NCI-H146 treated with DMSO at 0.1 percent for 48 hours (cell line): Measurements from ENCODE around the gene MSANTD2.
A peak's percentile ranks its signal among the peaks of the same experiment; 100 is the strongest.

ENCODE experiments used
- DNase-seq: peaks from one replicate; lab custom pipeline; 2025; ENCODE audit not compliant: unreplicated experiment; lab: John Stamatoyannopoulos, UW

MSANTD2 gene

DNA sequence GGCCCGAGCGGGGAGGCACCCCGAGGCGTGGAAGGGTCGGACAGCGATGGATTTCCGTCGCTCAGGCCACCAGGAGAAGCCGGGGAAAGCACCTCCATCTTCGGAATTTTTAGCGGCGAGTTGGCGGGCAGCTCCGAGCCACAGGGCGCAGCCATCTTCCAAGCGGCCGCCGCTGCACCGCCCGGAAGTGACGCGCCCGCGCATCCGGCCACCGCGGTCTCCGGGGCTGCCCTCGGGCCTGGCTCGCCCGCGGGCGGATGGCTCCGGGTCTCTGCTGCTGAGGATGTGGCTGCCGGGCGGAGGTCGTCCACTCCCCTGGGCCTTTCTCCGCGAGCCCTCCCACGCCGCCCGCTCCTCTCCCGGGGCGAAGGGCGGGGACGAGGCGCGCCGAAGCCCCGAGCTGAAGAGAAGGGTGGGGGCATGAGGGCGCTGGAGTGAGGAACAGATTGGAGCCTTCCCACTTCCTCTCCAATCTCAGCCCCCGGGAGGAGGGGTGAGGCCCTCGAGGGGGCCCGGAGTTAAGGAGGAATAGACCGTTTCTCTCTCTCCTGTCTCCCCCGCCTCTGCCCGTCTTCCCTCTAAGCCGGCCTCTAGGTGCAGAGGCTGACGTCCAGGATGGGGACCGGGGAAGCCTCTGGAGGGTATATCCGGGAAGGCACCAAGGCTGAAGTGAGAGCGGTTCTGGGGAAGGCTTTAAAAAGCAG lies at the start of gene MSANTD2:
Gene MSANTD2, minus strand, starts transcription at position 181 of the 704 bp plus-strand sequence. Its CDS starts 26 bp downstream, at position 155.
- peak; percentile 56 for DNase-seq

DNA sequence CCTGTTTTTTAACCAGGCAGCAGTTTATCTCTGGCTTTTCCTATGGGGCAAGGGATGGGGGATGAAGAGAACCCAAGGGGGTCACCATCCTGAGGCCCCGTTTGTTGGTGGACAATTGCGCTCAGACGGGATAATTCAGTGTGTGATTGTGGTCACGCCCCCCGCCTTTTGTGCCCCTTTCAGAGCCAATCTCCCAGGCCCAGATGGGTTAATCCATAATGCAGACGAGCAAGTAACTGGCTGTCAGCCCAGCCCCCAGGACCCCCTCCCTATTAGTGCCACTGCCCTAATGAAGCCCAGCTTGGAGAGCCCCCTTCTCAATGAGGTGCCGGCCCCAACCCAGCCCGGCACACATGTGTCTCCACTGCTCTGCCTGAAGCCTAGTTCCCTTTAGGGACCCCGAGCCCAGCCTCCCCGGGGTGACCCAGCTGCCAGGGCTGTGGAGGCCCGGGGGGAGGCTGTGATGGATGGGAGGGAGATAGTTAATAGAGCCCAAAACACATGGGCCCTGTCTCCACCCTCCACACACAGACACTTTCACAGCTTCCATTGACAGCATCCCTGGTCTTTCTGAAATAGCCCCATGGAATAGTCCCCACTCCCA lies 46.0 kb upstream of the MSANTD2 start:
- no peak for DNase-seq

- no peak for DNase-seq
Measured at GRCh38 chr11:124844664-124845079, 44.5 kb upstream of the MSANTD2 start.

DNA sequence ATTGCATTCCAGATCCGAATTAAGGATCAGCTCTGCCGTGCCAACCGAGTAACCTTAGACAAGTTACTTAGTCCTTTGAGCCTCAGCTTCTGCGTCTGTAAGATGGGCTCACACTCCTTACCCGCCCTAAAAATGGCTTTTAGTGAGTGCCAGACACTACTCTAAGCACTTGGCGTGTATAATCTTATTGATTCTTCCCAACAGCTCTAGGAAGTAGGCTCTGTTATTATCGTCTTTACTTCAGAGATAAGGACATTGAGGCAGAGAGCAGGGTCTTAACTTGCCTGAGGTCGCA lies 43.4 kb upstream of the MSANTD2 start:
- DNase-seq: no peak

- no peak for DNase-seq
Measured at GRCh38 chr11:124842305-124842704, 42.1 kb upstream of the MSANTD2 start.

GRCh38 chr11:124841840-124842239 lies 41.6 kb upstream of the MSANTD2 start:
- DNase-seq: no peak

DNA sequence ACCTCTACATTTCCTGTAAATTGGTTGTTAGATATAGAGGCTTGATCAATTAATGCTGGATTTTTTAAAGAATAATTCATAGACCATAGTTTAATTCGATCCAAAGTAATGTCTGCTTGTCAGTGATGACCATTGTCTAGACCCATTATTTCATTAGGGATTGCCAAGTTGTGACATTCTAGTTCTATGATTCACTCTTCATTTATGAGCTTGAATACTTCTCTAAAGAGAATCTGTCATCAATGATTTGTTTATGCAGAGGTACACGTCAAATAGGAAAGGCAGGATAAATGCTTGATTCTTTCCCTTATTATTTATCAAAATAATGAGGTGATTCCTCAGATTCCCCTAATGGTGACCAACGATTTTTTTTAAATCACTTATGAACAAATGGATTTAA lies 41.0 kb upstream of the MSANTD2 start:
- no peak for DNase-seq

DNA sequence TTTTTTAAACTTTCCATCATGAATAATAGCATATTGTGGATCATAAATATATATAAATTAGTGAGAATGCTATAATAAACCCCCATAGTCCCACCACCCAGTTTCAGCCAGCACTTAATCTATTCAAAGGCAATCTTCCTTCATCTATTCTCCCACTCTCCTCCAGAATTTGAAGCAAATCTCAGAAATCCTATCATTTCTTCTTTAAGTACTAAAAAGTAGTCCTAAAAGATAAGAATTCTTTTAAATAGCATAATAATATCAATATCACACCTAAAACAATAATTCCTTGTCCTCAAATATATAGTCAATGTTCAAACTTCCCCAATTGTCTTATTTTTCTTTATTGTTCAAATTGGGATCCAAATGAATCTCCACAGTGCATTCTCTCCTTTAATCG lies 40.5 kb upstream of the MSANTD2 start:
- no peak for DNase-seq

DNA sequence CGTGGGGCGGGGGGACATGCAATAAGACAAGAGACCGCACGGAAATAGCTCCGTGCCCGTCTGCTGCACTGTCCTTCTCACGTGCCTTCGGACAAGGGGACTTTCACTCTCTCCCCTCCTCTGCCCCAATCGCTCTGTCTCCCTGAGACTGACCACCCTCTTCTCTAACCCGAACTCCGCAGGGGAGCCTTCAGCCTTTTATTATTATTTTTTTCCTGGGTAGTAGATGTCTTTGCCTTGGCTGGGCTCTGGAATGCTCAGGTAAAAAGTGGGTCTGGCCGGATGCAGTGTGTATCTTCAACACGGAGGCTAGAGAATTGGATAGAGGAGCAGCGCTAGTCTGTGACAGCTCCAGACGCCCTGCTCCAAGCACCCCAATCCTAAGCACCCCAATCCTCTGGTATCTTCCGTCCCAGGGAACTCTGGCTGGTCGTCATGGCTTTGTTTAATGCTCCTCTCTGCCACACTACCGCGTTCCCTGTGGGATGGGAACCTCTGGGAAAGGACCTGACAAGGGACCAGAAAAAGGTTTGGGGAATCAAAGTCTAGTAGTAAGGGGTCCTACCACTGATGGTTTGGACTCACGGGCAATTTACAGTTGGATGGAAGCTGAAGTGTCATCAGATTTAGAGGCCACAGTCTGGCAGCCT lies 39.9 kb upstream of the MSANTD2 start:
- DNase-seq: no peak

- peak; percentile 16 for DNase-seq
Measured at GRCh38 chr11:124839128-124839971, 39.1 kb upstream of the MSANTD2 start.

DNA sequence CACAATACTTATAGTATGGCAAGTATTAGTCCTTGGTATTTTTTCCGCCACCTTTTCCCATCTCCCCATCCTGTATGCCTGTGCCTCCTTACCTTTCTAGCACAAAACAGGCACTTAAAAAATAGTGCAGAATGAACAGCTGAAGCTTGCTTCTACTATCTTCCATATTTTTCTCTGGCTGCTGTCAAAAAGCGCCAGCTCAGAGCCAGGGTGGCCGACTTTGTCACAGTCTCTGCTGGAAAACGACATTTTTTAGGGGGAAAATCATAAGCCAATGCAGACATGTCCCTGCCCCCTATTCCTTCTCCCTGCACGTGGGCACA lies 38.6 kb upstream of the MSANTD2 start:
- no peak for DNase-seq

DNA sequence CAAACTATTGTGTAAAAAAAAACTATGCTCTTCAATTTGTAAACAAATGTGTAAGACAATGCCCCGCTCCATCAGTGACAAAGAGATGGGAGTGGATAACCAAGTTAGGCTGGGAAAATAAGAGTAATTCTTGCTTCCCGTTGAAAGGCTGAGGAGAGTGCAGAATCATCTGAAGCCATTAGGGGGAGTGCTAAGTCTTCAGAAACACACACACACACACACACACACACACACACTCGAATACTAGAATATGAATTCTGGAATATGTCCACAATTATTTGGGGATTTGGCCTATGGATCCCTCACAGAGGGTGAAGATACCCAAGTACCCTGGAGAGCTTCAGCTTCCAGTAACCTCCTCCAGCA lies 37.3 kb upstream of the MSANTD2 start:
- peak; percentile 65 for DNase-seq

GRCh38 chr11:124835918-124836317 lies 35.7 kb upstream of the MSANTD2 start:
- no peak for DNase-seq

- no peak for DNase-seq
Measured at GRCh38 chr11:124834526-124835180, 34.4 kb upstream of the MSANTD2 start.

GRCh38 chr11:124832571-124832970 lies 32.4 kb upstream of the MSANTD2 start:
- DNase-seq: no peak

- DNase-seq: no peak
Measured at GRCh38 chr11:124831897-124832296, 31.7 kb upstream of the MSANTD2 start.

DNA sequence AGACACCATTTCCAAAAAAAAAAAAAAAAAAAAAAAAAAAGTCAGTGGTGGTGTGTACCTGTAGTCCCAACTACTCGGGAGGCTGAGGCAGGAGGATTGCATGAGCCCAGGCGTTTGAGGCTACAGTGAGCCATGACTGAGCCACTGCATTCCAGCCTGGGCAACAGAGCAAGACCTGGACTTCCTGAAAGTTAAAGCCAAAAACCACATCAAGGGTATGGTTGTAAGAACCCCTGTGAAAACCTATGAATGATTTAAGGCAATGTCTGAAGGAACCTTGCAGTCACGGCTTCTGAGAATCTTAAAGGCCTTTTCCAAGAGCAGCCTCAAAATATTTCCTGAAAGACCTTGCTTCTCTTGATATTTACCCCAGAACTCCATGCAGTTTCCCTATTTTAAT lies 30.5 kb upstream of the MSANTD2 start:
- DNase-seq: no peak

DNA sequence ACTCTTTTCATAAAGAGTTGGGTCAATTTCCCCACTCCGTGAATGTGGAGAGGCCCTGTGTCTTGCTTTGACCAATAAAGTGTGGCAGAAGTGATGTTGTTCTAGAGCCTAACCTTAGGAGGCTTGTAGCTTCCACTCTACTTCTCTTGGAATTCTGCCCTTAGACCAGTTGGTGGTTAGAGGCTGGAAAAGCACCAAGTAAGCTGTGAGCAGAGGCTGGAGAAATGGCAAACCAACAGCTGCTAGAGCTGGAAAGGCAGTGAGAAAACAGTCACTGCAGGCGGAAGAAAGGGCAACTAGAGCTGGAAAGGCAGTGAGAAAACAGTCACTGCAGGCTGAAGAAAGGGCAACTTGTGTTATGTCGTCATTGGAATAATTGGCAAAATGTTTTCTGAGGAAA lies 29.8 kb upstream of the MSANTD2 start:
- DNase-seq: no peak

DNA sequence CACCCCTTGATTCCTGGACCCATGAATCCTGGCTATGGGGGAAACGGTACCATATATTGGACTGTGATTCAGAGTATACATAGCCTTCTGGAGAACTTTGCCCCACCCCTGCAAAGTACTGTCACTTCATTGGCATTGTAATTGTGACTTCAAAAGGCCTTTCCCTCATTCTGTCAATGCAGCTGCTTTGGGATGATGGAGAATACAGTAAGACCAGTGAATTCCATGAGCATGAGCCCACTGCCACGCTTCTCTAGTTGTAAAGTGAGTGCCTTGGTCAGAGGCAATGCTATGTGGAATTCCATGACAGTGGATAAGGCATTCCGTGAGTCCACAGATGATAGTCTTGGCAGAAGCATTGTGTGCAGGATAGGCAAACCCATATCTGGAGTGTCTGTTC lies 25.7 kb upstream of the MSANTD2 start:
- no peak for DNase-seq

DNA sequence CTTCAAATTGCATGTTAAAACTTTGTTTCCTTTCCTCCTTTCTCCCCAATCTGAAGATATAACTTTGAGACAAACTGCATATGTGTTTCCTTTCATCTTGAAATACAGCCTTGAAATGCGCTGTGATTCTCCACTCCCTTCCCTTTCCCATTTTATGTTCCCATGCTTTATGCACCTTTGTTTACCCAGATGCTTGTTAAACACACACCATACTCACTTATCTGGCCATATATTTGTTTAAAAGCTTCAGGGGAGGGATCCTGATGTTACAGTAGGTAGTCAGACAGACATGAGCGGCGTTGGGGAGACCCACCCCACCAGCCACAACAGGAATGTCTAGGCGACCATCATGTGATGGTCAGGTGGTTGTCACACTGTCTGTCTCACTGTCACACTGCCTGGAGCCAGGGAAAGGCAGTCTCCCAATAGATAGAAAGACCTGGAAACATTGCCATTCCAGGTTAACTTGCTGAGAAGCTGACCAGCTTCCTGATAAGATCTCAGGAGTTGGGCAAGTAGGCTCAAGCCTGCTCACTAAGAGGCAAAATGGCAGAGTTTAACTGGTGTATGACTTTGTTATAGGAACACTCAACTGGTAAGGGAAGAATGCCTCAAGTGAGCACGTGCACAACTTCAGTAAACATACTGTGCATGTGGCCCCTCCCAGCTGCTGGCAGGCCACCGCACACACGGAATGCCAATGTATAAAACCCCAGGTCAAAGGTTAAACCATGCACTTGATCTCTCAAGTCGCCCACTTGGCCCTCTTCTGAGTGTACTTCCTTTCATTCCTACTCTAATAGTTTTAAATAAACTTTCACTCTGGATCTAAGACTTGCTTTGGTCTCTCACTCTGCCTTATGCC lies 23.5 kb upstream of the MSANTD2 start:
- DNase-seq: no peak
